Mucosa of descending colon (tissue), 3 donors: ENCODE measurements around the gene XRCC3. TPM values are rescaled to one million over a fixed set of nuclear protein-coding genes. Genes with fewer than 3 reads are reported as not detected.

Experiments used
- ATAC-seq: fragments of 200-7000 bp; cut with Tn5 transposase; one replicate; pipeline ENCODE4 v1.9.1; 2020; ENCODE audit warnings: mild to moderate bottlenecking, moderate library complexity
- DNase-seq, 3 donors: peaks; one replicate each; pipeline ENCODE4 v3.0.0-alpha.2; 2020
- H3K36me3 ChIP-seq: fragments of 200-600 bp; one replicate; pipeline ENCODE4 v1.8.0; 2021; ENCODE audit warnings: low read depth, mild to moderate bottlenecking
- H3K4me1 ChIP-seq: fragments of 200-600 bp; one replicate; pipeline ENCODE4 v1.8.0; 2021; ENCODE audit warnings: low read depth, mild to moderate bottlenecking
- H3K4me3 ChIP-seq: fragments of 200-600 bp; one replicate; pipeline ENCODE4 v1.8.0; 2021; ENCODE audit warnings: mild to moderate bottlenecking
- H3K9me3 ChIP-seq: fragments of 200-600 bp; one replicate; pipeline ENCODE4 v1.8.0; 2021; ENCODE audit warnings: mild to moderate bottlenecking
- intact Hi-C, 2 donors: fragments of 100-400 bp; cut with DNase I in 1 of 2; cut with micrococcal nuclease in 1 of 2; formaldehyde crosslinking; loops; one replicate each; pipeline versions ENCODE4 v1.11.0 to v1.11.1; 2022; cut with DNase I, micrococcal nuclease
- total RNA-seq, 3 donors: library from RNA; stranded (reverse); fragmentation: NEBNext Ultra II Directional in 2 of 3; extraction: Animal tissue kit (Norgen Biotek cat#: 25700) in 2 of 3; gene quantifications; one replicate each; pipeline versions ENCODE4 v1.2.1 to v1.2.4, GENCODE V29; 2021 to 2023
- TF ChIP-seq, protein P1 (sequence below): fragments of 200-600 bp; IDR thresholded peaks from one replicate; pipeline ENCODE4 v1.8.0; 2022; ENCODE audit warnings: antibody characterized with exemption, mild to moderate bottlenecking
- donor health status: DM: no; HTN: no; CAD: no; lungs with moderate emphysema.
- donor health status: DM: no; HTN: no; CAD: no.
- donor health status: DM: no; HTN: yes; CAD: no.

Gene XRCC3
- total RNA-seq, 3 donors from 2014 or later = 7.7 to 17.8 (median 11.0) TPM

GRCh38 chr14:103667671-103668070 lies 47.6 kb downstream of the XRCC3 start:
- H3K36me3 ChIP-seq = peaks cover 17% of the 10 kb centered on the region
- DNase-seq = no peak

GRCh38 chr14:103663506-103663905 lies 51.7 kb downstream of the XRCC3 start:
- H3K9me3 ChIP-seq = no peaks in the 10 kb centered on the region
- ATAC-seq (no peak), DNase-seq (no peak)
- H3K36me3 ChIP-seq = peaks cover 3% of the 10 kb centered on the region
- H3K4me3 ChIP-seq = no peak overlapping the region
- no peaks in the 10 kb centered on the region for H3K4me1 ChIP-seq
- TF ChIP-seq, protein P1, sequence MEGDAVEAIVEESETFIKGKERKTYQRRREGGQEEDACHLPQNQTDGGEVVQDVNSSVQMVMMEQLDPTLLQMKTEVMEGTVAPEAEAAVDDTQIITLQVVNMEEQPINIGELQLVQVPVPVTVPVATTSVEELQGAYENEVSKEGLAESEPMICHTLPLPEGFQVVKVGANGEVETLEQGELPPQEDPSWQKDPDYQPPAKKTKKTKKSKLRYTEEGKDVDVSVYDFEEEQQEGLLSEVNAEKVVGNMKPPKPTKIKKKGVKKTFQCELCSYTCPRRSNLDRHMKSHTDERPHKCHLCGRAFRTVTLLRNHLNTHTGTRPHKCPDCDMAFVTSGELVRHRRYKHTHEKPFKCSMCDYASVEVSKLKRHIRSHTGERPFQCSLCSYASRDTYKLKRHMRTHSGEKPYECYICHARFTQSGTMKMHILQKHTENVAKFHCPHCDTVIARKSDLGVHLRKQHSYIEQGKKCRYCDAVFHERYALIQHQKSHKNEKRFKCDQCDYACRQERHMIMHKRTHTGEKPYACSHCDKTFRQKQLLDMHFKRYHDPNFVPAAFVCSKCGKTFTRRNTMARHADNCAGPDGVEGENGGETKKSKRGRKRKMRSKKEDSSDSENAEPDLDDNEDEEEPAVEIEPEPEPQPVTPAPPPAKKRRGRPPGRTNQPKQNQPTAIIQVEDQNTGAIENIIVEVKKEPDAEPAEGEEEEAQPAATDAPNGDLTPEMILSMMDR = no peak
- intact Hi-C loops = no loop called here

More at GRCh38 chr14:103667671-103668070, 47.6 kb downstream of the XRCC3 start:
- ATAC-seq = no peak
- intact Hi-C loops = no loop called here
- no peak overlapping the region for H3K4me3 ChIP-seq
- TF ChIP-seq, protein P1 = no peak
- no peaks in the 10 kb centered on the region for H3K9me3 ChIP-seq
- no peaks in the 10 kb centered on the region for H3K4me1 ChIP-seq

GRCh38 chr14:103662591-103662990 lies 52.7 kb downstream of the XRCC3 start:
- Histone ChIP-seq H3K4me1 (no peaks in the 10 kb centered on the region), H3K4me3 (no peak overlapping the region), H3K36me3 (peaks cover 3% of the 10 kb centered on the region), H3K9me3 (no peaks in the 10 kb centered on the region)
- DNase-seq (no peak), ATAC-seq (no peak)
- TF ChIP-seq, protein P1 = no peak
- intact Hi-C loops = no loop called here

GRCh38 chr14:103662029-103662428 lies 53.2 kb downstream of the XRCC3 start:
- H3K4me1 ChIP-seq = no peaks in the 10 kb centered on the region
- no peak for ATAC-seq
- TF ChIP-seq, protein P1 = no peak
- no peak overlapping the region for H3K4me3 ChIP-seq
- H3K9me3 ChIP-seq = no peaks in the 10 kb centered on the region
- intact Hi-C loops = no loop called here
- DNase-seq = no peak
- H3K36me3 ChIP-seq = peaks cover 3% of the 10 kb centered on the region

GRCh38 chr14:103659631-103660030 lies 55.6 kb downstream of the XRCC3 start:
- DNase-seq (no peak), ATAC-seq (no peak)
- intact Hi-C loops = no loop called here
- H3K4me1 ChIP-seq = no peaks in the 10 kb centered on the region
- TF ChIP-seq, protein P1 = no peak
- H3K36me3 ChIP-seq = peaks cover 3% of the 10 kb centered on the region
- H3K4me3 ChIP-seq = no peak overlapping the region
- H3K9me3 ChIP-seq = no peaks in the 10 kb centered on the region

DNA sequence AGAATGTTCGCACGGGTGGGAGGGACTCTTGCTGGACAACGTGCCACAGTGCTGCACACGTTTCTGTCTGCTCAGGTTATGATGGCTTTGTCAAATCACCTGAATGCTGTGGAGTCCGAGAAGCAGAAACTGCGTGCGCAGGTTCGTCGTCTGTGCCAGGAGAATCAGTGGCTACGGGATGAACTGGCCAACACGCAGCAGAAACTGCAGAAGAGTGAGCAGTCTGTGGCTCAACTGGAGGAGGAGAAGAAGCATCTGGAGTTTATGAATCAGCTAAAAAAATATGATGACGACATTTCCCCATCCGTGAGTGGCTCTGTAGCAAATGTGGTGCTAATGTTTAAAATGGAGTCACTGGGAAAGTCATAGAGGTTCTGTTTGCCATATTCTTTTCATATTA lies 57.8 kb downstream of the XRCC3 start:
- Histone ChIP-seq H3K4me3 (no peak overlapping the region), H3K36me3 (no peaks in the 10 kb centered on the region), H3K9me3 (no peaks in the 10 kb centered on the region), H3K4me1 (no peaks in the 10 kb centered on the region)
- TF ChIP-seq, protein P1 = no peak
- DNase-seq = no peak
- no peak for ATAC-seq
- intact Hi-C loops = no loop called here
